H9 (cell line): ENCODE data around the gene TMEM200C. TPM values are rescaled to one million over a fixed set of nuclear protein-coding genes. Genes with fewer than 3 reads are reported as not detected.

Source experiments
- DNase-seq: peaks from one replicate; pipeline ENCODE4 v3.0.0-alpha.2; 2017
- H2AFZ ChIP-seq: one replicate; pipeline ENCODE4 v1.6.1; 2013; ENCODE audit warnings: mild to moderate bottlenecking, low read length, control low read depth, moderate library complexity
- H2AK5ac ChIP-seq: 2 replicates; pipeline ENCODE4 v1.6.1; 2013; ENCODE audit warnings: low read length, control low read depth, mixed read lengths; ENCODE audit not compliant: insufficient read length
- H2BK120ac ChIP-seq: one replicate; pipeline ENCODE4 v1.6.1; 2013; ENCODE audit warnings: low read depth, mild to moderate bottlenecking, low read length, control low read depth, inconsistent platforms; ENCODE audit not compliant: poor library complexity, severe bottlenecking
- H2BK12ac ChIP-seq: 2 replicates; pipeline ENCODE4 v1.6.1; 2013; ENCODE audit warnings: low read length, control low read depth, mixed read lengths, low read depth; ENCODE audit not compliant: insufficient read length
- H2BK15ac ChIP-seq: 2 replicates; pipeline ENCODE4 v1.6.1; 2013; ENCODE audit warnings: low read depth, low read length, control low read depth
- H2BK20ac ChIP-seq: one replicate; pipeline ENCODE4 v1.6.1; 2013; ENCODE audit warnings: low read depth, mild to moderate bottlenecking, low read length, control low read depth, inconsistent platforms; ENCODE audit not compliant: poor library complexity, severe bottlenecking
- H2BK5ac ChIP-seq: 2 replicates; pipeline ENCODE4 v1.6.1; 2013; ENCODE audit warnings: low read length, control low read depth, mixed read lengths; ENCODE audit not compliant: insufficient read length
- H3K14ac ChIP-seq: 2 replicates; pipeline ENCODE4 v1.6.1; 2013; ENCODE audit warnings: low read length, control low read depth; ENCODE audit not compliant: insufficient read depth
- H3K18ac ChIP-seq: 2 replicates; pipeline ENCODE4 v1.6.1; 2013; ENCODE audit warnings: low read depth, mild to moderate bottlenecking, mixed read lengths, low read length, control low read depth; ENCODE audit not compliant: insufficient read length
- H3K23ac ChIP-seq: 2 replicates; pipeline ENCODE4 v1.6.1; 2013; ENCODE audit warnings: low read length, control low read depth, mixed read lengths, low read depth; ENCODE audit not compliant: insufficient read length
- H3K23me2 ChIP-seq: 2 replicates; pipeline ENCODE4 v1.6.1; 2013; ENCODE audit warnings: low read depth, mild to moderate bottlenecking, mixed read lengths, low read length, control low read depth; ENCODE audit not compliant: insufficient read length, poor library complexity, severe bottlenecking
- H3K27ac ChIP-seq: 2 replicates; pipeline ENCODE4 v1.5.1; 2013; ENCODE audit warnings: low read length, control low read depth, mixed read lengths, low read depth; ENCODE audit not compliant: insufficient read length
- H3K27me3 ChIP-seq: 2 replicates; pipeline ENCODE4 v1.6.1; 2013; ENCODE audit warnings: low read length, control low read depth, inconsistent platforms; ENCODE audit not compliant: insufficient read depth
- H3K4ac ChIP-seq: 2 replicates; pipeline ENCODE4 v1.6.1; 2013; ENCODE audit warnings: low read depth, mild to moderate bottlenecking, control low read depth, inconsistent platforms, low read length, moderate library complexity
- H3K4me1 ChIP-seq: 2 replicates; pipeline ENCODE4 v1.6.1; 2013; ENCODE audit warnings: low read length, control low read depth, inconsistent platforms; ENCODE audit not compliant: insufficient read depth
- H3K4me2 ChIP-seq: 2 replicates; pipeline ENCODE4 v1.6.1; 2013; ENCODE audit warnings: low read length, control low read depth, mixed read lengths; ENCODE audit not compliant: insufficient read length, insufficient read depth
- H3K56ac ChIP-seq: 2 replicates; pipeline ENCODE4 v1.6.1; 2013; ENCODE audit warnings: low read depth, mild to moderate bottlenecking, mixed read lengths, low read length, control low read depth; ENCODE audit not compliant: insufficient read length
- H3K79me1 ChIP-seq: 2 replicates; pipeline ENCODE4 v1.6.1; 2013; ENCODE audit warnings: low read depth, mild to moderate bottlenecking, moderate library complexity, low read length, control low read depth, inconsistent platforms; ENCODE audit not compliant: insufficient read depth, poor library complexity, severe bottlenecking
- H3K79me2 ChIP-seq: 2 replicates; pipeline ENCODE4 v1.6.1; 2013; ENCODE audit warnings: low read length, control low read depth, inconsistent platforms; ENCODE audit not compliant: insufficient read depth
- H3K9ac ChIP-seq: 2 replicates; pipeline ENCODE4 v1.6.1; 2013; ENCODE audit warnings: low read length, control low read depth, mixed read lengths; ENCODE audit not compliant: insufficient read length; ENCODE audit errors: extremely low read depth
- H3K9me3 ChIP-seq: one replicate; pipeline ENCODE4 v1.6.1; 2013; ENCODE audit warnings: low read depth, low read length, inconsistent platforms; ENCODE audit not compliant: control insufficient read depth
- H3T11ph ChIP-seq: one replicate; pipeline ENCODE4 v1.6.1; 2013; ENCODE audit warnings: mild to moderate bottlenecking, low read length, control low read depth, inconsistent platforms
- H4K20me1 ChIP-seq: one replicate; pipeline ENCODE4 v1.6.1; 2013; ENCODE audit not compliant: control insufficient read depth, insufficient read length, insufficient read depth
- H4K5ac ChIP-seq: 2 replicates; pipeline ENCODE4 v1.6.1; 2013; ENCODE audit warnings: low read depth, mild to moderate bottlenecking, mixed read lengths, low read length, control low read depth; ENCODE audit not compliant: insufficient read length
- H4K8ac ChIP-seq: replicated peaks from 2 replicates; pipeline ENCODE4 v1.6.1; 2013; ENCODE audit warnings: low read length, control low read depth, mixed read lengths, low read depth; ENCODE audit not compliant: insufficient read length
- H4K91ac ChIP-seq: 2 replicates; pipeline ENCODE4 v1.6.1; 2013; ENCODE audit warnings: low read depth, mild to moderate bottlenecking, moderate library complexity, mixed read lengths, low read length, control low read depth; ENCODE audit not compliant: insufficient read length
- H3K27ac Mint-ChIP-seq, 3 experiments: 2 replicates in 2 of 3; 3 replicates in 1 of 3; pipeline ENCODE4 v1.8.0; 2020 to 2021; ENCODE audit warnings: mixed read lengths in 3 of 3, mild to moderate bottlenecking in 1 of 3, moderate library complexity in 1 of 3
- H3K27me3 Mint-ChIP-seq: 2 replicates; pipeline ENCODE4 v1.8.0; 2021; ENCODE audit warnings: low read depth, mild to moderate bottlenecking, moderate library complexity, mixed read lengths
- H3K36me3 Mint-ChIP-seq, 3 experiments: 2 replicates in 2 of 3; 3 replicates in 1 of 3; pipeline ENCODE4 v1.8.0; 2020 to 2021; ENCODE audit warnings: low read depth in 3 of 3, mixed read lengths in 3 of 3; ENCODE audit not compliant: insufficient read depth in 1 of 3
- H3K4me1 Mint-ChIP-seq, 2 experiments: 2 replicates each; pipeline ENCODE4 v1.8.0; 2020; ENCODE audit warnings: mixed read lengths in 2 of 2
- H3K4me3 Mint-ChIP-seq, 2 experiments: 2 replicates in 1 of 2; 3 replicates in 1 of 2; pipeline ENCODE4 v1.8.0; 2020 to 2021; ENCODE audit warnings: mild to moderate bottlenecking in 2 of 2, mixed read lengths in 2 of 2, moderate library complexity in 1 of 2
- H3K9me3 Mint-ChIP-seq, 2 experiments: 2 replicates in 1 of 2; 3 replicates in 1 of 2; pipeline ENCODE4 v1.8.0; 2020; ENCODE audit warnings: mild to moderate bottlenecking in 2 of 2, mixed read lengths in 2 of 2, moderate library complexity in 1 of 2
- WGBS: extraction: QIAGEN DNeasy Blood & Tissue Kit; methylation state at CpG from one replicate; pipeline ENCODE4 v1.1.7; 2013; ENCODE audit warnings: missing lambda C conversion rate, low lambda C conversion rate, mixed read lengths; ENCODE audit not compliant: insufficient read length; ENCODE audit errors: extremely low coverage; 5-methylcytosine and 5-hydroxymethylcytosine counted together
- total RNA-seq: library from RNA; stranded (reverse); gene quantifications from 2 replicates; pipeline ENCODE4 v1.2.1, GENCODE V29; 2021
- TF ChIP-seq, protein P1 (sequence below): fragments of 200-600 bp; sonication (generic); conservative IDR thresholded peaks from 3 replicates; pipeline ENCODE4 v1.8.0; 2021; ENCODE audit warnings: antibody characterized with exemption, mild to moderate bottlenecking

Gene TMEM200C
- total RNA-seq, 1 experiment from 2014 or later: 6.3 TPM

DNA sequence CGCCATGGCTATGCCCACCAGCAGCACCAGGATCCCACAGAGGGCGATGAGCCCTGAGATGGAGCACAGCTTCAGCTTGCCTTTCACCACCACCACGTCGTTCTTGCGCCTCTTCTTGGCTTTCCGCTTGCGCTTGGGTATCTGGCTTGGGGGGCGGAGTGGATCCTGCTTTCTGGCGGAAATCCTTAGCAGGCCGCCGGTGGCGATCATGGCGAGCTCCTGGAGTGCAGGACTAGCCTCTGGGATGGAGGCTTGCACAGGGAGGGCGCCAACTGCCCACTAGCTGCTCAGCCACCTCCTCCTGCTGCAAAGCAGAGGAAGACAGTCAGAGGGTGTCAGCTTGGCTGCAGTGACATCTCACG lies 3.5 kb downstream of the TMEM200C start:
- no CpG with 5 or more reads among the region's 15 CpGs for WGBS
- Mint-ChIP-seq H3K4me1 (peaks cover 34 to 38% of the 10 kb centered on the region in 2 experiments), H3K9me3 (no peaks in the 10 kb centered on the region; a peak in 1 of 5 replicates), H3K27ac (no peak overlapping the region), H3K36me3 (peaks cover 2 to 8% (median 5%) of the 10 kb centered on the region in 3 experiments; a peak in 6 of 7 replicates), H3K27me3 (peaks cover 56% of the 10 kb centered on the region), H3K4me3 (peak overlapping the region; percentile 57 to 66; a peak in 4 of 5 replicates)
- H3K4me1 ChIP-seq: no peaks in the 10 kb centered on the region
- no peak overlapping the region for H3K56ac ChIP-seq
- H2AFZ ChIP-seq: no peak overlapping the region
- peak overlapping the region; percentile 71 for H3K4me2 ChIP-seq
- no peaks in the 10 kb centered on the region for H4K20me1 ChIP-seq
- peaks cover 2% of the 10 kb centered on the region; the same call in 1 of the 2 replicates for H3K27me3 ChIP-seq
- no peak overlapping the region for H4K8ac ChIP-seq
- H3K14ac ChIP-seq: no peak overlapping the region; the same call in 1 of the 2 replicates
- H3T11ph ChIP-seq: no peak overlapping the region
- no peak overlapping the region for H2BK5ac ChIP-seq
- no peaks in the 10 kb centered on the region for H3K9me3 ChIP-seq
- H3K27ac ChIP-seq: no peak overlapping the region
- no peak overlapping the region for H2BK20ac ChIP-seq
- peak; percentile 43 for DNase-seq
- TF ChIP-seq, protein P1, sequence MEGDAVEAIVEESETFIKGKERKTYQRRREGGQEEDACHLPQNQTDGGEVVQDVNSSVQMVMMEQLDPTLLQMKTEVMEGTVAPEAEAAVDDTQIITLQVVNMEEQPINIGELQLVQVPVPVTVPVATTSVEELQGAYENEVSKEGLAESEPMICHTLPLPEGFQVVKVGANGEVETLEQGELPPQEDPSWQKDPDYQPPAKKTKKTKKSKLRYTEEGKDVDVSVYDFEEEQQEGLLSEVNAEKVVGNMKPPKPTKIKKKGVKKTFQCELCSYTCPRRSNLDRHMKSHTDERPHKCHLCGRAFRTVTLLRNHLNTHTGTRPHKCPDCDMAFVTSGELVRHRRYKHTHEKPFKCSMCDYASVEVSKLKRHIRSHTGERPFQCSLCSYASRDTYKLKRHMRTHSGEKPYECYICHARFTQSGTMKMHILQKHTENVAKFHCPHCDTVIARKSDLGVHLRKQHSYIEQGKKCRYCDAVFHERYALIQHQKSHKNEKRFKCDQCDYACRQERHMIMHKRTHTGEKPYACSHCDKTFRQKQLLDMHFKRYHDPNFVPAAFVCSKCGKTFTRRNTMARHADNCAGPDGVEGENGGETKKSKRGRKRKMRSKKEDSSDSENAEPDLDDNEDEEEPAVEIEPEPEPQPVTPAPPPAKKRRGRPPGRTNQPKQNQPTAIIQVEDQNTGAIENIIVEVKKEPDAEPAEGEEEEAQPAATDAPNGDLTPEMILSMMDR: no peak
- H3K79me2 ChIP-seq: 0 out of 2 replicates have a peak, but pooled peaks cover 1% of the 10 kb centered on the region
- no peak overlapping the region for H3K9ac ChIP-seq
- no peak overlapping the region for H2BK120ac ChIP-seq
- no peak overlapping the region for H4K5ac ChIP-seq
- H3K4ac ChIP-seq: no peak overlapping the region
- no peak overlapping the region for H2AK5ac ChIP-seq
- H4K91ac ChIP-seq: no peak overlapping the region
- peaks cover 30% of the 10 kb centered on the region for H3K23me2 ChIP-seq
- H2BK12ac ChIP-seq: no peak overlapping the region
- no peaks in the 10 kb centered on the region for H3K79me1 ChIP-seq
- no peak overlapping the region for H2BK15ac ChIP-seq
- no peak overlapping the region for H3K18ac ChIP-seq
- no peak overlapping the region for H3K23ac ChIP-seq
